CD8-positive, alpha-beta memory T cell (primary cell): ENCODE results near the gene KCNA10. TPM values are rescaled to one million over a fixed set of nuclear protein-coding genes. Genes with fewer than 3 reads are reported as not detected.

Source experiments
- CTCF ChIA-PET: fragments of 350-600 bp; sonication (Branson Sonifier 250); formaldehyde crosslinking; loops from one replicate; lab custom pipeline; 2021; ENCODE audit warnings: antibody characterized with exemption; lab: Charles Lee
- POLR2A ChIA-PET: fragments of 350-600 bp; sonication (Branson Sonifier 250); formaldehyde crosslinking; loops from one replicate; lab custom pipeline; 2021; ENCODE audit warnings: antibody characterized with exemption; lab: Charles Lee
- DNase-seq, 5 donors: peaks; one replicate each; pipeline versions ENCODE4 v3.0.0 to v3.0.0-alpha.2; 2020 to 2022; ENCODE audit warnings: mixed read lengths in 1 of 5
- H3K27ac ChIP-seq: one replicate; pipeline ENCODE4 v1.7.0; 2013; ENCODE audit warnings: low read depth, mild to moderate bottlenecking, low read length, moderate library complexity
- H3K27me3 ChIP-seq: 2 replicates; pipeline ENCODE4 v1.7.0; 2013; ENCODE audit warnings: low read length, mild to moderate bottlenecking; ENCODE audit not compliant: insufficient read depth, poor library complexity, severe bottlenecking
- H3K36me3 ChIP-seq: 2 replicates; pipeline ENCODE4 v1.7.0; 2013; ENCODE audit warnings: mild to moderate bottlenecking, low read length, moderate library complexity; ENCODE audit not compliant: insufficient read depth
- H3K4me1 ChIP-seq: 2 replicates; pipeline ENCODE4 v1.7.0; 2013; ENCODE audit warnings: mild to moderate bottlenecking, low read length, moderate library complexity; ENCODE audit not compliant: insufficient read depth
- H3K4me3 ChIP-seq: 2 replicates; pipeline ENCODE4 v1.7.0; 2013; ENCODE audit warnings: mild to moderate bottlenecking, low read length
- H3K9me3 ChIP-seq: 2 replicates; pipeline ENCODE4 v1.7.0; 2013; ENCODE audit warnings: mild to moderate bottlenecking, low read length
- H3K27ac Mint-ChIP-seq, 8 donors: one replicate each; pipeline ENCODE4 v1.8.0; 2020 to 2021; ENCODE audit warnings: mixed read lengths in 8 of 8, mild to moderate bottlenecking in 6 of 8, inconsistent platforms in 3 of 8, moderate library complexity in 3 of 8
- H3K27me3 Mint-ChIP-seq, 2 donors: one replicate each; pipeline ENCODE4 v1.8.0; 2020 to 2021; ENCODE audit warnings: mixed read lengths in 2 of 2, mild to moderate bottlenecking in 1 of 2, moderate library complexity in 1 of 2
- H3K36me3 Mint-ChIP-seq, 3 donors: one replicate each; pipeline ENCODE4 v1.8.0; 2020 to 2021; ENCODE audit warnings: mixed read lengths in 3 of 3, inconsistent platforms in 1 of 3, mild to moderate bottlenecking in 1 of 3
- H3K4me1 Mint-ChIP-seq, 3 donors: one replicate each; pipeline ENCODE4 v1.8.0; 2020 to 2021; ENCODE audit warnings: mixed read lengths in 3 of 3, inconsistent platforms in 1 of 3, mild to moderate bottlenecking in 1 of 3
- H3K4me3 Mint-ChIP-seq, 7 donors: one replicate each; pipeline ENCODE4 v1.8.0; 2020 to 2021; ENCODE audit warnings: mixed read lengths in 7 of 7, mild to moderate bottlenecking in 6 of 7, moderate library complexity in 4 of 7, inconsistent platforms in 2 of 7
- H3K9me3 Mint-ChIP-seq, 5 donors: one replicate each; pipeline ENCODE4 v1.8.0; 2020 to 2022; ENCODE audit warnings: mixed read lengths in 5 of 5, mild to moderate bottlenecking in 3 of 5, moderate library complexity in 2 of 5, inconsistent platforms in 1 of 5
- polyA plus RNA-seq: library from polyadenylated mRNA; unstranded; fragments of 300-500 nt; fragmentation: Illumina TruSeq; gene quantifications from one replicate; pipeline ENCODE4 v1.2.3, GENCODE V29; 2021
- total RNA-seq, 2 experiments: library from RNA; stranded (reverse); gene quantifications; one replicate each; pipeline ENCODE4 v1.2.3, GENCODE V29; 2021

Gene KCNA10
- total and polyA plus RNA-seq, 3 experiments from 2014 or later, result not detected

DNA sequence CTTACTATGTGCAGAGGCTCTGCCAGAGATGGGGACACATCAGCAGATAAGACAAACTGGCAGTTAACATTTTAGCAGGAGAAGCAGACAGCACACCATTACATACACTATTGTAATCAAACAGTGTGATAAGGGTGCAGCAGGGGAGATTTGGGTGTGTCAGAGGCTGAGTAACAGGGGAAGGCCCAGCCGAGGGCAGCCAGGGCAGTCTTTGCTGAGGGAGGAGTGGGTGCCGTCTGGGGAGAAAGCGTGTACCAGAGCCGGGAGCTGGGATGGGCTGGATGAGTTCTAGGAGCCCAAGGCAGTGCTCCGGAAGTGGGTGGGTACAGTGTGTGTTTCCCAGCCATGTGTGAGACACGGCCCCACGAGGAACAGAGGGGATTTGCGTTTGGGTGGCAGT lies 31.2 kb downstream of the KCNA10 start:
- Mint-ChIP-seq H3K27ac (no peak overlapping the region), H3K9me3 (no peaks in the 10 kb centered on the region), H3K4me1 (peaks cover 0 to 6% (median 0%) of the 10 kb centered on the region in 3 donors), H3K4me3 (no peak overlapping the region), H3K27me3 (peaks cover 21 to 41% of the 10 kb centered on the region in 2 donors), H3K36me3 (no peaks in the 10 kb centered on the region)
- no peaks in the 10 kb centered on the region for H3K36me3 ChIP-seq
- H3K4me1 ChIP-seq, result no peaks in the 10 kb centered on the region
- CTCF ChIA-PET, result no interaction called here
- no peak overlapping the region for H3K4me3 ChIP-seq
- POLR2A ChIA-PET, result no interaction called here
- no peak for DNase-seq
- H3K9me3 ChIP-seq, result no peaks in the 10 kb centered on the region
- H3K27ac ChIP-seq, result no peak overlapping the region
- no peaks in the 10 kb centered on the region for H3K27me3 ChIP-seq

GRCh38 chr1:110485725-110486124 lies 33.2 kb downstream of the KCNA10 start:
- H3K27me3 Mint-ChIP-seq, result peaks cover 23 to 41% of the 10 kb centered on the region in 2 donors
- POLR2A ChIA-PET, result no interaction called here
- no peaks in the 10 kb centered on the region for H3K9me3 Mint-ChIP-seq
- no peaks in the 10 kb centered on the region for H3K27me3 ChIP-seq
- H3K4me3 ChIP-seq, result no peak overlapping the region
- H3K27ac ChIP-seq, result no peak overlapping the region
- H3K4me1 ChIP-seq, result no peaks in the 10 kb centered on the region
- no peak overlapping the region for H3K27ac Mint-ChIP-seq
- no peaks in the 10 kb centered on the region for H3K36me3 ChIP-seq
- no peaks in the 10 kb centered on the region for H3K9me3 ChIP-seq
- peaks cover 0 to 6% (median 0%) of the 10 kb centered on the region in 3 donors for H3K4me1 Mint-ChIP-seq
- no peak for DNase-seq
- H3K36me3 Mint-ChIP-seq, result no peaks in the 10 kb centered on the region
- H3K4me3 Mint-ChIP-seq, result no peak overlapping the region
- CTCF ChIA-PET, result interaction anchor here (1.4 kb wide), 1 partner anchor 10 kb away, joined by 4 read pairs; no protein-coding TSS in a partner anchor

DNA sequence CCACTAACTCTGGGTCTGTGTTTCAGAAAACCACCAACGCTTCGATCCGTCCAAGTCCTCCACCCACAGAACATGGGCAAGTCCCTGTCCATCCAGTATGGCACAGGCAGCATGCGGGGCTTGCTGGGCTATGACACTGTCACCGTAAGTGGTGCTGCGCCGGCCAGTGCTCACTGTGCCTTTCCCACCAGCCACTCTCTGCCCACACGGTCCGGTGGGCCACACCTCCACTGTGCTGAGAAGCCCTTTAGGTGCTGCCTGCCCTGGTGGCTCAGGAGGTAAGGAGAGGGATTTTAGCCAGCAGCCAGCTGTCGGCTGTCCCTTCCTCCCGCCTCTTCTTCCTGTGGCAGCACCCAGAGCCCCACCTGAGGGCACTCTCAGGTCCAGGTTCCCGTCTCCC lies 34.2 kb downstream of the KCNA10 start:
- CTCF ChIA-PET, result no interaction called here
- no peak overlapping the region for H3K27ac Mint-ChIP-seq

GRCh38 chr1:110483308-110483685 lies 35.7 kb downstream of the KCNA10 start:
- Mint-ChIP-seq H3K4me3 (no peak overlapping the region), H3K36me3 (no peaks in the 10 kb centered on the region), H3K27ac (no peak overlapping the region), H3K4me1 (peaks cover 0 to 6% (median 0%) of the 10 kb centered on the region in 3 donors), H3K27me3 (peaks cover 23 to 41% of the 10 kb centered on the region in 2 donors), H3K9me3 (no peaks in the 10 kb centered on the region)
- no peak for DNase-seq
- POLR2A ChIA-PET, result no interaction called here
- Histone ChIP-seq H3K4me3 (no peak overlapping the region), H3K36me3 (no peaks in the 10 kb centered on the region), H3K27me3 (no peaks in the 10 kb centered on the region), H3K4me1 (no peaks in the 10 kb centered on the region), H3K9me3 (no peaks in the 10 kb centered on the region), H3K27ac (no peak overlapping the region)
- CTCF ChIA-PET, result interaction anchor here (0.8 to 1.0 kb wide), 3 partner anchors 12 to 281 kb away, joined by 3 to 8 read pairs (median 3); no protein-coding TSS in a partner anchor

More for the DNA sequence above, 34.2 kb downstream of the KCNA10 start:
- Mint-ChIP-seq H3K4me1 (peaks cover 0 to 6% (median 0%) of the 10 kb centered on the region in 3 donors), H3K36me3 (no peaks in the 10 kb centered on the region), H3K27me3 (peaks cover 23 to 41% of the 10 kb centered on the region in 2 donors), H3K4me3 (no peak overlapping the region), H3K9me3 (no peaks in the 10 kb centered on the region)
- Histone ChIP-seq H3K4me3 (no peak overlapping the region), H3K9me3 (no peaks in the 10 kb centered on the region), H3K27ac (no peak overlapping the region), H3K4me1 (no peaks in the 10 kb centered on the region), H3K27me3 (no peaks in the 10 kb centered on the region), H3K36me3 (no peaks in the 10 kb centered on the region)
- no peak for DNase-seq
- POLR2A ChIA-PET, result no interaction called here

GRCh38 chr1:110482662-110483307 lies 36.2 kb downstream of the KCNA10 start:
- Mint-ChIP-seq H3K4me1 (peaks cover 0 to 6% (median 0%) of the 10 kb centered on the region in 3 donors), H3K27me3 (peaks cover 24 to 38% of the 10 kb centered on the region in 2 donors), H3K27ac (no peak overlapping the region), H3K36me3 (no peaks in the 10 kb centered on the region), H3K9me3 (no peaks in the 10 kb centered on the region), H3K4me3 (no peak overlapping the region)
- H3K27me3 ChIP-seq, result no peaks in the 10 kb centered on the region
- DNase-seq, result no peak
- H3K27ac ChIP-seq, result no peak overlapping the region
- ChIA-PET CTCF (interaction anchor here (0.8 to 1.0 kb wide), 3 partner anchors 13 to 280 kb away, joined by 3 to 8 read pairs (median 3); no protein-coding TSS in a partner anchor), POLR2A (no interaction called here)
- no peaks in the 10 kb centered on the region for H3K4me1 ChIP-seq
- no peaks in the 10 kb centered on the region for H3K9me3 ChIP-seq
- no peak overlapping the region for H3K4me3 ChIP-seq
- no peaks in the 10 kb centered on the region for H3K36me3 ChIP-seq

GRCh38 chr1:110481968-110482623 lies 36.9 kb downstream of the KCNA10 start:
- DNase-seq, result no peak
- Histone ChIP-seq H3K4me3 (no peak overlapping the region), H3K27me3 (no peaks in the 10 kb centered on the region), H3K27ac (no peak overlapping the region), H3K36me3 (no peaks in the 10 kb centered on the region), H3K9me3 (no peaks in the 10 kb centered on the region), H3K4me1 (no peaks in the 10 kb centered on the region)
- no peaks in the 10 kb centered on the region for H3K9me3 Mint-ChIP-seq
- no peaks in the 10 kb centered on the region for H3K36me3 Mint-ChIP-seq
- H3K4me3 Mint-ChIP-seq, result no peak overlapping the region
- ChIA-PET CTCF (interaction anchor here (1.0 to 1.5 kb wide), 2 partner anchors 14 to 280 kb away, joined by 3 to 4 read pairs; no protein-coding TSS in a partner anchor), POLR2A (no interaction called here)
- no peak overlapping the region for H3K27ac Mint-ChIP-seq
- H3K27me3 Mint-ChIP-seq, result peaks cover 21 to 34% of the 10 kb centered on the region in 2 donors
- peaks cover 0 to 6% (median 0%) of the 10 kb centered on the region in 3 donors for H3K4me1 Mint-ChIP-seq

DNA sequence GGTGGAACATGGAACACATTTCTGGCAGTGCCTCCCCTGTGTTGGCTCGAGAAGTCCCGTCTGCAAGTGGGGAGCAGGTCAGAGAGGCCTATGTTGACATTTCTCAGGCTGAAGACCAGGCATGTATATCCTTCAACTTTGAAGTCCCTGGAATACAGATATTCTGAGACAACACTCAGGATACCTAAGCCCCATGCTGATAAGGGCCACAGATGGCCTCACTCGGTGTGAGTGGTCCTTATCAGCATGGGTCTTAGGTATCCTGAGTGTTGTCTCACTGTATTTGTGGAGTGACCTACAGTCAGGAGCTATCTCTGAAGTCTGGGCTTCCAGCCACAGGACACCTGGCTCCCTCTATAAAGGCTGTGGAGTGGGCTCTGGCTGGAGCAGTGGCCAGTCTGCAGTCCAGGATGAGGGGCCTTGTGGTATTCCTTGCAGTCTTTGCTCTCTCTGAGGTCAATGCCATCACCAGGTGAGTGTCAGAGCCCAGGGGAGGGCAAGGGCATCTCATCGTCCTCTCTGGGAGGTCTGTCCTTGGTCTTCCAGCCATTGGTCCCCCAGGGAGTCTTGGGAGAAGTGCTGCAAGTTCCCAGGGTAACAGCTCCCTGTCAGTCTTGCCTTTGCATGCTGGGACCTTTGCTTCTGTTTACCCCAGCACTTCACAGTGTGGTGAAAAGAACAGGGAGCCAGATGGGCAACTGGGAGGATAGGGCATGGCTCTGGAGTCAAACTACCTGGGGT lies 38.4 kb downstream of the KCNA10 start:
- Histone ChIP-seq H3K36me3 (no peaks in the 10 kb centered on the region), H3K27ac (no peak overlapping the region), H3K9me3 (no peaks in the 10 kb centered on the region), H3K27me3 (no peaks in the 10 kb centered on the region), H3K4me3 (no peak overlapping the region), H3K4me1 (no peaks in the 10 kb centered on the region)
- POLR2A ChIA-PET, result no interaction called here
- H3K27ac Mint-ChIP-seq, result no peak overlapping the region
- CTCF ChIA-PET, result interaction anchor here (1.0 to 1.5 kb wide), 2 partner anchors 16 to 278 kb away, joined by 3 to 4 read pairs; no protein-coding TSS in a partner anchor
- DNase-seq, result no peak
- H3K36me3 Mint-ChIP-seq, result no peaks in the 10 kb centered on the region
- H3K4me1 Mint-ChIP-seq, result peaks cover 0 to 6% (median 0%) of the 10 kb centered on the region in 3 donors
- H3K4me3 Mint-ChIP-seq, result no peak overlapping the region
- peaks cover 19 to 29% of the 10 kb centered on the region in 2 donors for H3K27me3 Mint-ChIP-seq
- no peaks in the 10 kb centered on the region for H3K9me3 Mint-ChIP-seq
